GM12891 (cell line): ENCODE measurements around the gene PDE12.

ENCODE experiments used
- DNase-seq: peaks from one replicate; pipeline ENCODE4 v3.0.0; 2011; ENCODE audit warnings: low spot score; ENCODE audit not compliant: insufficient read length
- FAIRE-seq: peaks from 2 replicates; lab custom pipeline; 2011; peaks lifted over from hg19 to GRCh38; lab: Jason Lieb, UNC
- PAX5 ChIP-seq: IDR thresholded peaks from 2 replicates; pipeline ENCODE4 v1.6.1; 2011; ENCODE audit warnings: low read length, moderate library complexity, mild to moderate bottlenecking; ENCODE audit not compliant: insufficient read depth, severe bottlenecking
- POLR2A ChIP-seq: IDR thresholded peaks from 2 replicates; pipeline ENCODE4 v1.6.1; 2011; ENCODE audit warnings: low read depth, low read length, control low read depth
- POLR2AphosphoS5 ChIP-seq: IDR thresholded peaks from 2 replicates; pipeline ENCODE4 v1.6.1; 2011; ENCODE audit warnings: low read depth, low read length, control low read depth
- POU2F2 ChIP-seq: IDR thresholded peaks from 2 replicates; pipeline ENCODE4 v1.6.1; 2011; ENCODE audit warnings: low read depth, mild to moderate bottlenecking, control low read depth, low read length, moderate library complexity
- SPI1 ChIP-seq: IDR thresholded peaks from 2 replicates; pipeline ENCODE4 v1.6.1; 2011; ENCODE audit warnings: low read depth, low read length, control low read depth
- TAF1 ChIP-seq: IDR thresholded peaks from 2 replicates; pipeline ENCODE4 v1.6.1; 2011; ENCODE audit warnings: low read depth, low read length, control low read depth

The PDE12 gene

DNA sequence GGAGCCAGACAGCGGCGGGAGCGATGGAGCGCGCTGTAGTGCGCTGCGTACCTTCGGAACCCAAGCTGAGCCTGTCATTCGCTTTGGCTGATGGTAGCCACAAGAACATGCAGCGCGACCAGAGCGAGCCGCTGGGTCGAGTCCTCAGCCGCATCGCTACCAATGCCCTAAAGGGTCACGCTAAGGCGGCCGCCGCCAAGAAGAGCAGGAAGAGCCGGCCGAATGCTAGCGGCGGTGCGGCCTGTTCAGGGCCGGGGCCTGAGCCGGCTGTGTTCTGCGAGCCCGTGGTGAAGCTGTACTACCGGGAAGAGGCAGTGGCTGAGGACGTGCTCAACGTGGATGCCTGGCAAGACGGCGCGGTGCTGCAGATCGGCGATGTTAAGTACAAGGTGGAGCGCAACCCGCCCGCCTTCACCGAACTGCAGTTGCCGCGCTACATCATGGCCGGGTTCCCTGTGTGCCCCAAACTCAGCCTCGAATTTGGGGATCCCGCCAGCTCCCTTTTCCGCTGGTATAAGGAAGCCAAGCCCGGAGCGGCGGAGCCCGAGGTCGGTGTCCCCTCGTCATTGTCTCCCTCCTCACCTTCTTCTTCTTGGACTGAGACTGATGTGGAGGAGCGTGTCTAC lies 498 bp downstream of the PDE12 start:
- TF ChIP-seq POLR2AphosphoS5: no peak
- no peak for TF ChIP-seq POLR2A
- TF ChIP-seq TAF1: no peak
- no peak for TF ChIP-seq PAX5
- TF ChIP-seq SPI1: no peak
- TF ChIP-seq POU2F2: no peak; the same call in 1 of the 2 replicates
- FAIRE-seq (peak; percentile 60), DNase-seq (no peak)

DNA sequence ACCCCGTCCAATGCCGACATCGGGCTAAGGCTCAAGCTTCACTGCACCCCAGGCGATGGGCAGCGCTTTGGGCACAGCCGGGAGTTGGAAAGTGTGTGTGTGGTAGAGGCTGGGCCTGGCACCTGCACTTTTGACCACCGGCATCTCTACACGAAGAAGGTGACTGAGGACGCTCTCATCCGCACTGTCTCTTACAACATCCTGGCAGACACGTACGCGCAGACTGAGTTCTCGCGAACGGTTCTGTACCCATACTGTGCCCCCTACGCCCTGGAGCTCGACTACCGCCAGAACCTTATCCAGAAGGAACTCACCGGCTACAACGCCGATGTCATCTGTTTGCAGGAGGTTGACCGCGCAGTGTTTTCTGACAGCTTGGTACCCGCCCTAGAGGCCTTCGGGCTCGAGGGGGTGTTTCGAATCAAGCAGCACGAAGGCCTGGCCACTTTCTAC lies 1.0 kb downstream of the PDE12 start:
- FAIRE-seq (peak; percentile 75), DNase-seq (peak; percentile 23)
- TF ChIP-seq POLR2A: peak; percentile 40; the same call in 1 of the 2 replicates
- TF ChIP-seq TAF1: no peak
- no peak for TF ChIP-seq PAX5
- TF ChIP-seq POU2F2: no peak
- TF ChIP-seq SPI1: no peak
- TF ChIP-seq POLR2AphosphoS5: peak; percentile 63

DNA sequence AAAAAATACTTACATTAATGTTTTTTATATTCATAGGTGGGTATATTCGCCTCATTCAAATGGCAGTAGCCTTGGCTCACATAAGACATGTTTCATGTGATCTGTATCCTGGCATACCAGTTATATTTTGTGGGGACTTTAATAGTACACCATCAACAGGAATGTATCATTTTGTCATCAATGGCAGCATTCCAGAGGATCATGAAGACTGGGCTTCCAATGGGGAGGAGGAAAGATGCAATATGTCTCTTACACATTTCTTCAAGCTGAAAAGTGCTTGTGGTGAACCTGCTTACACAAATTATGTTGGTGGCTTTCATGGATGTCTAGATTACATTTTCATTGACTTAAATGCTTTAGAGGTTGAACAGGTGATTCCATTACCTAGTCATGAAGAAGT lies 3.5 kb downstream of the PDE12 start:
- FAIRE-seq (no peak), DNase-seq (no peak)
- TF ChIP-seq POLR2A: no peak
- no peak for TF ChIP-seq PAX5
- TF ChIP-seq SPI1: no peak
- TF ChIP-seq POU2F2: no peak
- TF ChIP-seq POLR2AphosphoS5: no peak
- TF ChIP-seq TAF1: no peak

DNA sequence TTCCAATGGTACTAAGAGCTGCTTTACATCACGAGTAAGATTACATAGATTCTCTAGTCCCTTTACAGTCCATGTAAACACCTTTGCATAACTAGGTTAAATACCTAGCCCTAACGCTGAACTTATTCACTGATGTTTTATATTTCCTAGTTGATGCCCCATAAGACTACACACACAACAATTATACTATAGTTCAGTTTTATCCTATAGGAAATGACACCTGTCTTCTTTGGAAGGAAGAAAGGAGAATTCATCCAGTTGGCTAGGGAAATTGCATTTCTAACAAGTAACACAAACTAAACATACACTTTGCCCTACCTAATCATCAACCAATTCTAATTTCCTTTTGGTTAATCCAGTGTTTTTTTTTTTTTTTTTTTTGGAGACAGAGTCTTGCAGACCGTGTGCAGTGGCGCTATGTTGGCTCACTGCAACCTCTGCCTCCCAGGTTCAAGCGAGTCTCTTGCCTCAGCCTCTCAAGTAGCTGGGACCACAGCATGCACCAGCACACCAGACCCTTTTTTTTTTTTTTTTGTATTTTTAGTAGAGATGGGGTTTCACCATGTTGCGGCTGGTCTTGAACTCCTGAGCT lies 13.9 kb downstream of the PDE12 start:
- FAIRE-seq: no peak
- no peak for DNase-seq
- TF ChIP-seq POLR2AphosphoS5 (no peak), PAX5 (no peak), POLR2A (no peak), TAF1 (no peak), POU2F2 (no peak), SPI1 (no peak)

DNA sequence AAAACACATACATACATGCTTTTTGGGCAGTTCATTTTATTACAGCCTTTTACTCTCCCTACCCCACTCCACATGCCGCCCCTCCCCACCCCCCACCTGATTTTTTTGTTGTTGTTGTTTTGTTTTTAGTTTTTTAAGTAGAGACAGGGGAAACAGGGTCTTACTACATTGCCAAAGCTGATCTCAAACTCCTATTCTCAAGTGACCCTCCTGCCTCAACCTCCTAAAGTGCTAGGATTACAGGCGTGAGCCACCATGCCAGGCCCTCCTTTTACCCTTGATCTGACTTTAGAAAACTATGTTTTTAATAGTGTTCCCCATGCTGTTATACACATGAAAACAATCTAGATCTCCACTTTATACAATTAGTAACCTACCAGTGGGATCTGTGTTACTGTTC lies 14.8 kb downstream of the PDE12 start:
- TF ChIP-seq PAX5 (no peak), POLR2AphosphoS5 (no peak), TAF1 (no peak), POLR2A (no peak), SPI1 (no peak), POU2F2 (no peak)
- FAIRE-seq (no peak), DNase-seq (no peak)

DNA sequence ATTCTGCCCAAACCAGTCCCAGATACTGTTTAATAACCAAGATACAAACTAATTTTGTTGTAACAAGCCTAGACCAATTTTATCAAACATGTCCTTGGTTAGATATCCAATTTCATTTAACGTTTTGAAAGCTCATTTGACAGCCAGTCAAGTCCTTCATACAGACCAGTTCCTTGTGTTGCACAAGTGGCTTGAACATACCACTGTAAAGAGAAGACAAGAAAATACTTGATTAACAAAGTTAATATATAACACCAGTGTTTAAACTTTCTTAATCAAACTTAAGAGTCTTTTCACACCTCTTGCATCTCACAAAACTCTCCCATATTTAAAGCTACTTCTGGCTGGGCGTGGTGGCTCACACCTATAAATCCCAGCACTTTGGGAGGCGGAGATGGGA lies 16.0 kb downstream of the PDE12 start:
- no peak for FAIRE-seq
- TF ChIP-seq POLR2A (no peak), SPI1 (no peak), POLR2AphosphoS5 (no peak), PAX5 (no peak), TAF1 (no peak), POU2F2 (no peak)
- no peak for DNase-seq

DNA sequence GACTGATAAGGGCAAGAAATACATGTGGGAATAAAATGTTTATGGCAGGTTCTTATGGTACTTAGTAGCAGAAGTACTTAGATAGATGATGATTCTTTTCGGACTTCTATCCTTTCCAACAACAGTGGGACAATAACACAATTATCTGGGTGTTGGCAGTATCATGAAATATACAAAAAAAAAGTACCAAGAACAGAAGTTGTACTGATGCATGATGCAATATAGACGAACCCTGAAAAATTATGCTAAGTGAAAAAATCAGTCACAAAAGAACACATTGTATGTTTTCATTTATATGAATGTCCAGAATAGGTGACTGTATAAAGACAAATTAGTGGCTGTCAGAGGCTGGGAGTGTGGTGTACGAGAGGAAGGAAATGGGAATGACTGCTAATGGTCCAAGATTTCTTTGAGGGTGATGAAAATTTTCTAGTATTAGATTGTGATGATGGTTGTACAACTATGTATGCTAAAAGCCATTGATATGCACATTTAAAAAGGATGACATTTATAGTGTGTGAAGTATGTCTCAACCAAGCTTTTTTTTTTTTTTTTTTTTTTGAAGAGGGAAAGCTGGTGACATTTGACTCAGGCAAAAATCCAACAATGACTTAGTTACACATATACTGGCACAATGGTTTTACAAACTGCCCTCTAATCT lies 20.0 kb downstream of the PDE12 start:
- FAIRE-seq (no peak), DNase-seq (no peak)
- TF ChIP-seq SPI1 (no peak), POLR2A (no peak), POU2F2 (no peak), POLR2AphosphoS5 (no peak), PAX5 (no peak), TAF1 (no peak)

DNA sequence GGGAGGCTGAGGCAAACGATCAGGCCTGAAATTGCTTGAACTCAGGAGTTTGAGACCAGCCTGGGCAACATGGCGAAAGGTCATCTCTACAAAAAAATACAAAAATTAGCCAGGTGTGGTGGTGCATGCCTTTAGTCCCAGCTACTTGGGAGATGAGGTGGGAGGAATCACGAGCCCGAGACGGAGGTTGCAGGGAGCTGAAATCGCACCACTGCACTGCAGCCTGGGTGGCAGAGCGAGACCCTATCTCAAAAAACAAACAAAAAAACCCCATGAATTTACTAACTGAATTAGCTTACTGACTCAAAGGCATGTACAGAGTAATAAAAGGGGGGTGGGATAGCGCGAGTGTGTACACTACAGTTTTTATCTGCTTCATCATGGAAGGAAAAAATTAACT lies 21.7 kb downstream of the PDE12 start:
- TF ChIP-seq PAX5 (no peak), POLR2AphosphoS5 (no peak), TAF1 (no peak), SPI1 (no peak), POLR2A (no peak), POU2F2 (no peak)
- DNase-seq (no peak), FAIRE-seq (no peak)
